HG03558 (cell line): ENCODE measurements around the gene GRB2.
"Not testable (repeated sequence)": the region's sequence is repeated elsewhere in the genome, so short reads cannot be mapped to it uniquely, and the experiment has no call there.

Experiments used
- ATAC-seq: cut with Tn5 transposase; IDR thresholded peaks from one replicate; pipeline ENCODE4 v1.9.1; 2021; ENCODE audit warnings: moderate number of reproducible peaks; ENCODE audit not compliant: unreplicated experiment; ENCODE audit errors: extremely low read depth

Gene GRB2

DNA sequence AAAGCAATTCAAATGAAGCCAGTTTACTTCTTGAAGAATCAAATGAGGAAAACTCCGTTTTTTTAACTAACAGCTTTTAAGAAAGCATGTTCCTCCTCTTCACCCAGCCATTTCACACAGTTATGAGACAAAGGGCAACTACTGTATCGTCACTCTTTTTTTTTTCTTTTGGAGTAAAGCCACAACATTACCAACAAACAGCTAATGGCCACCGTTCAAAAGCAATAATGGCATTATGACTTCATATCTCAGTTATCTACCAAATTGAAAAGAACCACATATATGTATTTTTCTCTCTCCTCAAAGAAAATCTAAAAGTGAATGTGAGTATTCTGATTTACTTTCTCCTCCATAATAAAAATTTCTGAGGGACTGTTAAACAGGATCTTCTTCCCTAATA, 14.5 kb downstream of the GRB2 start:
- ATAC-seq = no peak

DNA sequence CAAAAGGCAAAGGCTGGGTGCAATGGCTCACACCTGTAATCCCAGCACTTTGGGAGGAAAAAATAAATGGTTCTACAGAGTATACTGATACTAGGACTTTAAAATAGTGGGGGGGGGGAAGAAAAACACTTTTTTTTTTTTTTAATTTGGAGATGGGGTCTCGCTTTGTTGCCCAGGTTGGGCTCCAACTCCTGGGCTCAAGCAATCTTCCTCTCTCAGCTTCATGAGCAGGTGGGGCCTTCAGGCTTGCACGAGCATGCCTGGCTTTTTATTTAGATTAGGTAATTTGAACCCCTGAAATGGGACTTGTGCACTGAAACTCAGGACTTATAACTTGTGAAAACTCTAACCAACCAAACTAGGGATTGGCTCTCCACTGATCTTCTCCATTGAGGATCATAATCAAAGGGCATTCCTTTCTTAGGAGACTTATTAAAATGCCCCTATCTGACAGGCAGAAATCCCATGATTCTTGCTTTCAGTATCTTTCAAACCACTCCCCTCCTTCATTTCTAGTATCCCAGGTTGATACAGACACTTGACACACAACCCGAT, 16.9 kb downstream of the GRB2 start:
- no peak for ATAC-seq

DNA sequence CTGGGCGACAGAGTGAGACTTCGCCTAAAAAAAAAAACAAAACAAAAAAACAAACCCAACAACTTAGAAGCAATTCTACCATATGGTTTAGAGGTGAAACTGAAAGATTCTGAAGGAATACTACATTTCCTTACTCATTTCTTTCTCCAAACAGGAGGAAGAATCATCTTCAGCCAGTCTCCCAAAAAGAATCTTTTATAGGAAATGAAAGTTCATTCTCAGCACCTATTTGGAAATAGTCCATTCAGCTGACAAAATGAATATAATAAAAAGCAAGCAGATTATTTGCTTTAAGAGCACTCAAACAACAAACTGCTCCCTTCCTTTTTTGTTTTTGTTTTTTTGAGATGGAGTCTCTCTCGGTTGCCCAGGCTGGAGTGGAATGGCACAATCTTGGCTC, 17.7 kb downstream of the GRB2 start:
- ATAC-seq = no peak

DNA sequence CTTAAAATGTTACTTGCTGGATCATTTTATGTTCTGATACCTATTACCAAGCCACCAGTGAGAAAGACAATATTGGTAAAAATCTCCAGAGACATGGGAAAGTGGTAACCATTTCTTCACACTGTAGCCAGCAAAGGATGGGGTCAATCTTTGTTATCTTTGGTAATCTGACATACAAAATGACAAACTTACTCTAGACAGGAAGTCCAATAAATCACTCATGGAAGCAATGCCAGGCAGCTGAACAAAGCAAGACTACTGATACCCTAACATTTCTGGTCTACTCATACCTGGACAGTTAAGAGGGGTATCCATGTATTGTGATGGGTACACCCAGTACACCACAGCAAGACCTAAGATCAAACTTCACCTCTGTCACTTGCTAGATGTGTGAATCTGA, 19.0 kb downstream of the GRB2 start:
- no peak for ATAC-seq

DNA sequence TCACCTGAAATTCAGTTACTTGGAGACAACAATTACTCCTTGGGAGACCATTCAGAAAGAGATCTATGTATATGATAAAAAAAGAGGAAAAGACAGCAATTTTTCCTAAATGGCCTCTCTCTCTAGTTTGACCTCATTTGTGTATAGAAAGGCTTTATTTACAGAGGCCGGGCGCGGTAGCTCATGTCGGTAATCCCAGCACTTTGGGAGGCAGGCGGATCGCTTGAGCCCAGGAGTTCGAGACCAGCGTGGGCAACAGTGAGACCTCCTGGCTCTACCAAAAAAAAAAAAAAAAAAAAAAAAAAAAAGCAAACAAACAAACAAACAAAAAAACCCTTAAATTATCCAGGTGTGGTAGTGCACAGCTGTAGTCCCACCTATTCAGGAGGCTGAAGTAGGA, 20.7 kb downstream of the GRB2 start:
- ATAC-seq = no peak

DNA sequence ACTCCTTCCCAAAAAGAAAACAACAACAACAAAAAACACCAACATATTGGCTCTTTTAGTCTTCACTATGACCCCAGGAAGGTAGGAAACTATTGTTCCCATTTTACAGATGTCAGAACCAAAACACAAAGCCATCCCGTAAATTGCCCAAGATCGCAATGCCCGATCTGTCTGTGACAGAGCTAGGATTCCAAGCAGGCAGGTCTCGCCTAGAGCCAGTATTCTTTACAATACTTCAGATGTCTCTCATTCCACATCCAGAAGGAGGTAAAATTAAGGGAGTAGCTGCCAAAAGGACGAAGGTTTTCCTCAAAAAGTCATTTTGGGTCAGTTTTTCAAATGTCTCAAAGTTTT, 21.7 kb downstream of the GRB2 start:
- ATAC-seq = no peak

DNA sequence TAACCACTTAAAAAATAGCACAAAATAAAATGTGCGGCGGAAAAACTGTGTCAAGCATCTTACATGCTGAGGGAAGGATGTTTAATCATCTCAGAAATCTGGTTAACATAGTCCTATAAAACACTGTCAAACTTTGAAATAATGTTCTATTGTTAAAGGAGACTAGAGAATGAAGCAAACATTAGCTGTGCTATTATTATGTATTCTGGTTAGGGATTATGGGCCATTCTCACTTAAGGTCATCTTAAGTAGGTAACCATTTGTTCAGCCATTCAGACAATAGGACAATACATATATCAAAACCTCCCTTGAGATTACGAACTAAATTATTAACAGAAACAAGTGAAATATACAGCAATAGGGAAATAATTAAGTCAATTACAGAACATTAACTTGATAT, 24.7 kb downstream of the GRB2 start:
- no peak for ATAC-seq

DNA sequence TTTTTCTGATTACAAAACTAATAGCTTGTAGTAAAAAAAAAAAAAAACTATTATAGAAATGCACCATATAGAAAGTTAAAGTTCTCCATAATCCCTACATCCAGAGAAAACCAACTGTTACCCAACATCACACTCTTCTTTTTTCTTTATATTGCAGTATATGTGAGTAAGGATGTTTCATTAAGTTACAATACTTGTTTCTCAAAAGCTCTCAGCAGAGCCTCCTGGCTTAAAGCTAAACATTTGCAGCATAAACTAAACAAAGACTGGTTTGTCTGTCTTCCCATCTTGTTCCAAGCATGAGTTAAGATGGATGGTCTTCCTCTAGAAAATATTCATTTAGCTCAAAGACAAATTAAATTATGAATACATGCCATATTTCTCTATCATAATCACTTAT, 25.2 kb downstream of the GRB2 start:
- ATAC-seq = no peak

DNA sequence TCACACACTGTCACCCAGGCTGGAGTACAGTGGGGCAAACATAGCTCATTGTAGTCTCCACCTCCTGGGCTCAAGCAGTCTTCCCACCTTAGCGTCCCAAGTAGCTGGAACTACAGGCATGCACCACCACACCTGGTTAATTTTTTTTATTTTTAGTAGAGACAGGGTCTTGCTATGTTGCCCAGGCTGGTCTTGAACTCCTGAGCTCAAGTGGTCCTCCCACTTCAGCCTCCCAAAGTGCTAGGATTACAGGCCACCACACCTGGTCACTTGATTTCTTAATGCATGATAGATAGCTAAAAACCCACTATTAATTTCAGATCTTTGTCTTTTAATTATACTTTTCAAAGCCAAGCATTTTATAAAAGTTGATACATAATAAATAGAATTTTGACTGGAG, 26.1 kb downstream of the GRB2 start:
- ATAC-seq = not testable (repeated sequence)

DNA sequence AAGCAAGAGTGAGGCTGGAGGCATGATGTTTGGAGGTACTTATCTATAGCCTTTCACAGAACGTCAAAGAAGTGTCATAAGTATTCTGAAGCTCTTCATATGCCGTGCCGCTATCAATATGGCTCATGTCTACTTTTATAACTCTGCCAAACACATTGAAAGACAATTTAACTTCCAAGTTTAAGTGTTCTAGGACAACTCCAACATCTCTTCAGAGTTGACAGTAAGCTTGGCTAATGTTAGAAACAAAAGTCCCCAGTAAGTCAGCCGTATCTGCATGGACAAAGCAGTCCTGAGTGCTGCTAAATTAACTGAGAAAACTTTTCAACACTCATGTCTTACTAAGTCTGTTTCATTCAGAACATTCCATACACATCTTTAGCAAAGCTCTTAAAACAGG, 32.2 kb downstream of the GRB2 start:
- no peak for ATAC-seq

DNA sequence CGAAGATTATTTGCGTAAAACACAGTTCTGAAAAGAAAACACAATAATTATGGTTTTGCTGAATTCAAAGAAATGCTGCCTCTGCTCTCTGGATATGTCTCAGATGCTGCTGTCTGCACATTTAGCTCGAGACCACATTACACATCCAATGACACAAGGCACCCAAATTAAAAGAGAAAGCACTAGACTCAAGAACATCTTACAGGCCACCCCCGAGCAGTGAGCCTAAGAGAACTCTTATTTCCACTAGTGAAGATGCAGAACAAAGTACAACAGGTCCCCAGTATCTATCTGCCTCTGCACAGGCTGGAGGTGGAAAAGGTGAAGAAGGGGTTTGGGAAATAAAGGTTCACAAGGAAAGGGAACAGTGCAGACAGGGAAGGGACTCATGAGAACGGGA, 33.5 kb downstream of the GRB2 start:
- no peak for ATAC-seq

DNA sequence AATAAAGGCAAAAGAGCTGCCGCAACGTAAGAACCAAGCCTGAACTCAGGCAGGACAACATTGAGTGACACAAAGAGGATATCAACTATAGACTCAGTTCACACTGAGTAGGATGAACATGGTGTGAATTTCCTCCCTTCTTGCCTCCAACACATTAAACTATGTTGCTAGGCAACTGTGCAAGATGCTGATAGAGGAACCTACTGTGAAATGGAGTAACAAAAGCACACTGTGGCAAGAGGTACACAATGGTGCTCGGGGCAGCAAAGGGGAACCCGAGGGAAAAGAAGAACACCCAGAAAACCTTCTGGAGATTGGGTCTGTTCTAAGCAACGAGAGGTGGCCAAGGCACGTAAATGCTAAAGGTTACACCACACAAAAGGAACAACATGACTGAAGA, 34.1 kb downstream of the GRB2 start:
- ATAC-seq = no peak

DNA sequence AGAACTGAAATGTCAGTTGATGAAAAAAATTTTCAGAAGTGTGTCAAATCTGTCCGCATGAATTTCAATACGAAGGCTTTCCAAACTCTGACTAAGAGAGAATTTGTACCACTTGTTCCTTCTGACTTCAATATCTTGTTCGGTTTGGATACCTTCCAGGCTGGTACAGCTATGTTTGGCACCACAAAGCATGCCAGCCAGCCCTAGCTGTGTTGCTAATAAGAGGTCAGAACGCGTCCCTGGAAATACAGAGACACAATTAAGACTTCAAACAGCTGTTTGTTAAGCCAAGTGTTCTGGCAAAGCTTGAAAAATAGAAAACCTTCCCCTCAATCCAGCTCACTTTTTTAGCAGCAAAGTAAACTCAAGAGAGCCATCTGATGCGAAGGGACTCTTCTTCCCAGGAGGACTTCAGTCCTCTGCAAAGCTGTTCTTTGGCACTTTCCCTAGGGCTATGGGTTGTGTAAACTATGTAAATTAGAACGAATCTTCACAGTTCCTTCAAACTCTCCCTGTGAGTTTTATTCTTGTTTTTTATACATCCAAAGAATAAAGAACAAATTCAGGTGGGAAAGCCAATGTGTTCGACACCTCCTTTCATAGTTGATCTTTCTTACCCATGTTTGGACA, 35.1 kb downstream of the GRB2 start:
- ATAC-seq = no peak

DNA sequence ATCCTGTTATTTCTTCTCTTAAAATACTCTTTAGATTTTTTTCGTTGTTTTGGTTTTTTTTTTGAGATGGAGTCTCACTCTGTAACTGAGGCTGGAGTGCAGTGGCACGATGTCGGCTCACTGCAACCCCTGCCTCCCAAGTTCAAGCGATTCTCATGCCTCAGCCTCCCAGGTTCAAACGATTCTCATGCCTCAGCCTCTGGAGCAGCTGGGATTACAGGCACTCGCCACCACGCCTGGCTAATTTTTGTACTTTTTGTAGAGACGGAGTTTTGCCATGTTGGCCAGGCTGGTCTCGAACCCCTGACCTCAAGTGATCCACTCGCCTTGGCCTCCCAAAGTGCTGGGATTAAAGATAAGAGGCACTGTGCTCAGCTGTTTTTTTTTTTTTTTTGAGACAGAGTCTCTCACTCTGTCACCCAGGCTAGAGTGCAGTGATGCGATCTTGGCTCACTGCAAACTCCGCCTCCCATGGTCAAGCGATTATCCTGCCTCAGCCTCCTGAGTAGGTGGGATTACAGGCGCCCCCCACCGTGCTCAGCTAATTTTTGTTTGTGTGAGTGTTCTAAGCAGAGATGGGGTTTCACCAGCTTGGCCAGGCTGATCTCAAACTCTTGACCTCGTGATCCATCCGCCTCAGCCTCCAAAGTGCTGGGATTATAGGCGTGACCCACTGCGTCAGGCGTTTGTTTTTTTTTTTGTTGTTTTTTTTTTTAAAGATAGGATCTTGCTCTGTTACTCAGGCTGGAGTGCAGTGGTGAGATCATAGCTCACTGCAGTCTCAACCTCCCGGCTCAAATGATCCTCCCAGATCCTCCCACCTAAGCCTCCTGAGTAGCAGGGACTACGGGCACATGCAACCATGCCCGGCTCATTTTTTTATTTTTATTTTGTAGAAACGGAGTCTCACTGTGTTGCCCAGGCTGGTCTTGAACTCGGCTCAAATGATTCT, 37.4 kb downstream of the GRB2 start:
- not testable (repeated sequence) for ATAC-seq

DNA sequence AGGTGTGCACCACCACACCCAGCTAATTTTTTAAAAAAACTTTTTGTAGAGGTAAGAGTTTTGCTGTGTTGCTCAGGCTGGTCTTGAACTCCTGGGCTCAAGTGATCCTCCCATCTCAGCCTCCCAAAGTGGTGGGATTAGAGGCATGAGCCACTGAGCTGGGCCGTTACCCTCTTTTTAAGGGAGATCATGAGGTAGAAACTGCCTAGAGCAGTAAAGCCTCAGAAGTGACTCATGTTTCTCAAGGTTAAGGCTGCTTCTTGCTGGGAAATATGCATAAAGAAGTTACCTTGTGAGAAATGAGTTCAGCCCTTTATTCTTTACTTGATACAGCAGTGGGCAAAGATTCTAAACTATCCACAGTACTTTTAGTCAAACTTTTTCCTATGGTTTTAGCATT, 38.2 kb downstream of the GRB2 start:
- no peak for ATAC-seq

DNA sequence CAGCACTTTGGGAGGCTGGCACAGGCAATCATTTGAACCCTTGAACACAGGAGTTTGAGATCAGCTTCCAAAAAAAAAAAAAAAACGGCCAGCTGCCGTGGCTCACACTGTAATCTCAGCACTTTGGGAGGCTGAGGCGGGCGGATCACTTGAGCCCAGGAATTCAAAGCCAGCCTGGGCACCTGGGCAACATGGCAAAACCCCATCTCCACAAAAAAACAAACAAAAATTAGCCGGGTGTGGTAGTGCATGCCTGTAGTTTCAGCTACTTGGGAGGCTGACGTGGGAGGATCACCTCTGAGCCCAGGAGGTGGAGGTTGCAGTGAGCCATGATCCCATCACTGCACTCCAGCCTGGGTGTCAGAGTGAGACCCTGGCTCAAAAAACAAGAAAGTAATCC, 39.0 kb downstream of the GRB2 start:
- no peak for ATAC-seq

DNA sequence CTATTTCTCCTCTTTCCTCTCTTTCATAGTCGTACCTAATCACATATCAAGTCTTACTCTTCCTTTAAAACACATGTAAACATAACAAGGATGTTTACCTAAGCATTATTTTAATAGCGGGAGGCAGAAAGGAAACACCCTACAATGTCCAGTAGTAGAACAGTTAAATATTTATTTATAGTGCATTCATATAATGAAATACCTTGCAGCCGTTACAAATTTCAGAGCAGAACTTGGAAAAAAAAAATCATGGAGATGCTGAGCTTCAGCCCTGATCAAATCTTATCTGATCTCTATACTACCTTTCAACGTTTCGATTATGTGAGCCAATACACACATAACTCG, 39.6 kb downstream of the GRB2 start:
- ATAC-seq = no peak

DNA sequence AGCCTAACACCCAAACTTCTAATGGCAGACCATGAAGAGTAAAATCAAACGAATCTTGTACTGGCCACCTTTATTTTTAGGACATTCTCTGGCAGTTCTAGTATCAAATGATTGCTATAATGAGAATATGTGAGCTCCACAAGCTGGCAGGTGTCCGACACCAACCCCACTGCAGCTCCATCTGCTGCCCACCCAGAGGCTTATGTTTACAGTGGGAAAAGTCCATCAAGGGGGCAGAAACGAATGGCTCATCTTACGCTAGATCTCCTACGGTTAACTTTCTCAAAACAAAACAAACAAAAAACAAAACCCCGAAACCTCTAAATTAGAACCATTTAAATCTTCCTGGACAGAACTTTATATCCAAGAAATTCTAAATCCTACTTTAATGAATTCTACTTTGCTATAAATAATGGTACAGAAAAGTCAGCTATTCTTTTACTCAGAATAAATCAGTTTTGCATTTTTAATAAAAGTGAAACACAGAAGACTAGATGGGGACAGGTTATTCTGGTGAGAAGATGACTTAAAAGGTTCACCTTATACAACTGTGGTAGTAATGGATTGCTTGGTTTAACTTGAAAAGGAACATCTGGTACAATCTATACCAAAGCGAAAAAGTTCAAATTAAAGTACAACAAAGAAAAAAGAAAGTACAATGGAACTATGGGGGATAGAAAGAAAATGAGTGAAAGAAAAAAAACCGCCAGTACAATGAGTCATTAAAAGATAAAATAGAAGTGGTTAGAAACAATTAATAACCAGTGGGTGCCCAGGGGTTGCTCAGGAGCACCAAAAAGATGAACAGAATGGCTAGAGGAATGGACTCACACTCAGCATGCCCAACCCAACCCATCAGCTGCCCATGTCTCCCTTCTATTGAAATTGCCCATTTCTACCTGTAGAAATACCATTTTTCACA, 40.2 kb downstream of the GRB2 start:
- ATAC-seq = no peak

DNA sequence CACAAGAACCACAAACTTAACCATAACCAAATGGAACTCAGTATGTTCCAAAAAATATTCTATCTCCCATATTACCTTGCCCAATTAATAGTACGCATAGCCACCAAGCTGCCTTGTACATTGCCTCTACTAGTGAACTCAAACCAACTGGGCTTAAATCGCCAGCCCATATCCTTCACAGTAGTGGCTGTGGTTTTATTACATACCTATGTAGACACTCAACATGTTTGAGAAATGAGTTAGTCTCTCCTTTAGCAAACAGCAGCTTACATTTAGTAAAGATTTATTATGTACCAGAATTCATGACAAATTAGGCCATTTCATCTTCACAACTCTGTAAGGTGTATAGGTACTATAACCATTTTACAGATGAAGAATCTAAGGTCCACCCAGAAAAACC, 41.4 kb downstream of the GRB2 start:
- ATAC-seq = no peak

DNA sequence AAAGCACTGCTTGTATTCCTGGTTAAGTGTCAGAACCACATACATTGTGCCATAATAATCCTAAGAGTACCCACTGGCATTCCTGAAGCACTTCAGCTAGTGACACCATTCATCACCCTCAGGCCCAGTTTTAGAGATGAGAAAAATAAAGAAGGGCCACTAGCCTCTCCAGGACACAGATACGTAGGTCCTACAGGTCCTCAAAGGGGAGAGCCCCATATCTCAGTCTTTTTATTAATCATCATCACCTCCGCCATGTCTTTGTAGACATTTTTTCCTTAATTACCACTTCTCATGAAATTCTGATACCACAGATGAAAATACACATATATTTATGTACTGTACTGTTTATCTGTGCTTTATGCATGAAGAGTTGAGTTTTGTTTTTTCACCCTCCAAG, 43.5 kb downstream of the GRB2 start:
- ATAC-seq = no peak

DNA sequence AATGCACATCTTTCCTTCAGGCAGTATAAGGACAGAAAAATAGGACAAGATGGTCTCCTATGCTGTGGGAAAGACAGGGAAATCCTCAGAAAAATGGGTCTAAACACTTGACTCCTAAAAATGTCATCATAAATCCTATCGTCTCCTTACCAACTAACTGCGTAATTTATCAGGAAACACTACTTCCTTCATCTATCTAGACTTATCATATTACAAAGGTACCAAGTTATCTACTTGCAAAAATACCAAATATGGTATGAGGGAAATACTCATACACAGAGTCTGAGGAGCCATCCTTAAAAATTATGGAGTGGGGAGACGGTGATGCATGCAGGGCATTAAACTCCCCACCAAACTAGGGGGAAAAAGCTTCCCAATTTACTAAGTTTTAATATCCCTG, 44.1 kb downstream of the GRB2 start:
- no peak for ATAC-seq
